ENCODE data around the gene PACSIN3. TPM values are rescaled to one million over a fixed set of nuclear protein-coding genes. Genes with fewer than 3 reads are reported as not detected.
A peak's percentile ranks its signal among the peaks of the same experiment; 100 is the strongest.

The PACSIN3 gene
- total and polyA plus RNA-seq, 2 of the 13 experiments (the other 11 are each of a cell fraction or from before 2014, with no cell fraction given): 47.9 to 93.3 TPM

DNA sequence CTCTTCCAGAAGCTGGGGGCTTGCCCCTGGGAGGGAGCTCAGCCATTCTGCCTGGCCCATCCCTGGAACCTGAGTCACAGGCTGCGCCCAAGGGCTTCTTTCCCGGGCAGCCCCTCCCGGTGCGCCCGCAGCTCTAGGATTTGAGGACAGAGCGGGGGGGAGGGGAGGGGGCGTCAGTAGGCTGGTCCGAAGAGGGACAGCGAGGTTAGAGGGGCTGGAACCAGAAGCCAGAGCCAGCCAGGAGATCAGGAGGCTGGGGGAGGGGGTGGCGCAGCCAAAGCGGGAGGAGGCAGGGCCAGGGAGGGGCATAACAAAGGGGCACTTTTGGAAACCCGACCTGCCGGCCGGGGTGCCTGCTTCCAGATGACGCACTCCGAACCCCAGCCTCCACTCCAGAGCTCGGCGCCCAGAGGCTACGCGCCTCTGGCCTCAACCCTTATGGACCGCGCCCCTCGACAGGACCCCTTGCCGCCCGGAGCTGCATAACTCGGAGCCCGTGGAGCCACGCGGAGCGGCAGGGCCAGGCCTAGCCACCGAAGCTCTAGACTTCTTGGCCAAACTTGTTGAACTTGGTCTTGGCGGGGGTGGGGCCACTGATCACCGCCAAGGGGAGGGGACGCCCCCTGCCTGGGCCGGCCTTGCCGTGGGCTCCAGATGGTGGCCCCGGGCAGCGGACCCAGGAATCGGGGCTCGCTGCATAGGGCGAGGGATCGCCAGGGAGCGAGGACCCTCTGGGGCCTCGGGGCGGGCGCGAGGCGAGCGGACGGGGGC lies 744 bp downstream of the PACSIN3 start (continued):
- TF ChIP-seq, protein P1, sequence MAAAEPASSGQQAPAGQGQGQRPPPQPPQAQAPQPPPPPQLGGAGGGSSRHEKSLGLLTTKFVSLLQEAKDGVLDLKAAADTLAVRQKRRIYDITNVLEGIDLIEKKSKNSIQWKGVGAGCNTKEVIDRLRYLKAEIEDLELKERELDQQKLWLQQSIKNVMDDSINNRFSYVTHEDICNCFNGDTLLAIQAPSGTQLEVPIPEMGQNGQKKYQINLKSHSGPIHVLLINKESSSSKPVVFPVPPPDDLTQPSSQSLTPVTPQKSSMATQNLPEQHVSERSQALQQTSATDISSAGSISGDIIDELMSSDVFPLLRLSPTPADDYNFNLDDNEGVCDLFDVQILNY (CRISPR knock-in tag; conservative IDR thresholded peaks at IDR 0.05): no peak
- TF ChIP-seq NFATC3 (CRISPR knock-in tag; IDR thresholded peaks at IDR 0.05) (no peak), ZFP82 (CRISPR knock-in tag; IDR thresholded peaks at IDR 0.05; ENCODE audit: borderline replicate concordance) (0 out of 2 replicates have a peak, but pooled peaks have one; percentile 26), NCOR1 (IDR thresholded peaks at IDR 0.05; ENCODE audit: borderline replicate concordance, low read length) (no peak), FOXJ3 (CRISPR knock-in tag; IDR thresholded peaks at IDR 0.05; ENCODE audit: borderline replicate concordance) (no peak), SCMH1 (CRISPR knock-in tag; IDR thresholded peaks at IDR 0.05; ENCODE audit: borderline replicate concordance) (no peak), AHR (CRISPR knock-in tag; IDR thresholded peaks at IDR 0.05) (no peak), PRPF4 (IDR thresholded peaks at IDR 0.05; ENCODE audit: low read depth, low read length, poor library complexity, severe bottlenecking) (peak; percentile 78), HCFC1 (IDR thresholded peaks at IDR 0.05; ENCODE audit: low read depth, low read length) (no peak), ZNF230 (CRISPR knock-in tag; IDR thresholded peaks at IDR 0.05) (0 out of 2 replicates have a peak, but pooled peaks have one; percentile 46), AKAP8 (CRISPR knock-in tag; IDR thresholded peaks at IDR 0.05) (no peak)
- TF ChIP-seq, protein P2, sequence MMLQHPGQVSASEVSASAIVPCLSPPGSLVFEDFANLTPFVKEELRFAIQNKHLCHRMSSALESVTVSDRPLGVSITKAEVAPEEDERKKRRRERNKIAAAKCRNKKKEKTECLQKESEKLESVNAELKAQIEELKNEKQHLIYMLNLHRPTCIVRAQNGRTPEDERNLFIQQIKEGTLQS (CRISPR knock-in tag; IDR thresholded peaks at IDR 0.05): no peak; the same call in 1 of the 2 replicates
- TF ChIP-seq, protein P3, sequence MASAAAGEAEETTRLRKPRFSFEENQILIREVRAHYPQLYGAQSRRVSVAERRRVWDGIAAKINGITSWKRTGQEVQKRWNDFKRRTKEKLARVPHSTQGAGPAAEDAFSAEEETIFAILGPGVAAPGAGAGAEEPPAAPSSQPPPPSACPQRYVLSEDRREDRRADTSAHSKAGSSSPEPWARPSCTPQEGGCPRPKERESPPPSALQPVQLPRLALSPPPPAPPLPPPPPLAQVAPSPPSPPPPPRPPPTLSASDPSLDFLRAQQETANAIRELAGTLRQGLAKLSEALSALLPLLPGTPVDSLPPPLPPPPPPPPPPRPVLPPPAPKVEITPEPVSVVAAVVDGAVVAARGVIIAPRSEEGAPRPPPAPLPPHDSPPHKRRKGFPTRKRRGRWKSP (CRISPR knock-in tag; IDR thresholded peaks at IDR 0.05): peak; percentile 85; the same call in 1 of the 2 replicates
- TF ChIP-seq, protein P4, sequence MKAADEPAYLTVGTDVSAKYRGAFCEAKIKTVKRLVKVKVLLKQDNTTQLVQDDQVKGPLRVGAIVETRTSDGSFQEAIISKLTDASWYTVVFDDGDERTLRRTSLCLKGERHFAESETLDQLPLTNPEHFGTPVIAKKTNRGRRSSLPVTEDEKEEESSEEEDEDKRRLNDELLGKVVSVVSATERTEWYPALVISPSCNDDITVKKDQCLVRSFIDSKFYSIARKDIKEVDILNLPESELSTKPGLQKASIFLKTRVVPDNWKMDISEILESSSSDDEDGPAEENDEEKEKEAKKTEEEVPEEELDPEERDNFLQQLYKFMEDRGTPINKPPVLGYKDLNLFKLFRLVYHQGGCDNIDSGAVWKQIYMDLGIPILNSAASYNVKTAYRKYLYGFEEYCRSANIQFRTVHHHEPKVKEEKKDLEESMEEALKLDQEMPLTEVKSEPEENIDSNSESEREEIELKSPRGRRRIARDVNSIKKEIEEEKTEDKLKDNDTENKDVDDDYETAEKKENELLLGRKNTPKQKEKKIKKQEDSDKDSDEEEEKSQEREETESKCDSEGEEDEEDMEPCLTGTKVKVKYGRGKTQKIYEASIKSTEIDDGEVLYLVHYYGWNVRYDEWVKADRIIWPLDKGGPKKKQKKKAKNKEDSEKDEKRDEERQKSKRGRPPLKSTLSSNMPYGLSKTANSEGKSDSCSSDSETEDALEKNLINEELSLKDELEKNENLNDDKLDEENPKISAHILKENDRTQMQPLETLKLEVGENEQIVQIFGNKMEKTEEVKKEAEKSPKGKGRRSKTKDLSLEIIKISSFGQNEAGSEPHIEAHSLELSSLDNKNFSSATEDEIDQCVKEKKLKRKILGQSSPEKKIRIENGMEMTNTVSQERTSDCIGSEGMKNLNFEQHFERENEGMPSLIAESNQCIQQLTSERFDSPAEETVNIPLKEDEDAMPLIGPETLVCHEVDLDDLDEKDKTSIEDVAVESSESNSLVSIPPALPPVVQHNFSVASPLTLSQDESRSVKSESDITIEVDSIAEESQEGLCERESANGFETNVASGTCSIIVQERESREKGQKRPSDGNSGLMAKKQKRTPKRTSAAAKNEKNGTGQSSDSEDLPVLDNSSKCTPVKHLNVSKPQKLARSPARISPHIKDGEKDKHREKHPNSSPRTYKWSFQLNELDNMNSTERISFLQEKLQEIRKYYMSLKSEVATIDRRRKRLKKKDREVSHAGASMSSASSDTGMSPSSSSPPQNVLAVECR (CRISPR knock-in tag; IDR thresholded peaks at IDR 0.05; ENCODE audit: borderline replicate concordance): 0 out of 2 replicates have a peak, but pooled peaks have one; percentile 1
- TF ChIP-seq, protein P5, sequence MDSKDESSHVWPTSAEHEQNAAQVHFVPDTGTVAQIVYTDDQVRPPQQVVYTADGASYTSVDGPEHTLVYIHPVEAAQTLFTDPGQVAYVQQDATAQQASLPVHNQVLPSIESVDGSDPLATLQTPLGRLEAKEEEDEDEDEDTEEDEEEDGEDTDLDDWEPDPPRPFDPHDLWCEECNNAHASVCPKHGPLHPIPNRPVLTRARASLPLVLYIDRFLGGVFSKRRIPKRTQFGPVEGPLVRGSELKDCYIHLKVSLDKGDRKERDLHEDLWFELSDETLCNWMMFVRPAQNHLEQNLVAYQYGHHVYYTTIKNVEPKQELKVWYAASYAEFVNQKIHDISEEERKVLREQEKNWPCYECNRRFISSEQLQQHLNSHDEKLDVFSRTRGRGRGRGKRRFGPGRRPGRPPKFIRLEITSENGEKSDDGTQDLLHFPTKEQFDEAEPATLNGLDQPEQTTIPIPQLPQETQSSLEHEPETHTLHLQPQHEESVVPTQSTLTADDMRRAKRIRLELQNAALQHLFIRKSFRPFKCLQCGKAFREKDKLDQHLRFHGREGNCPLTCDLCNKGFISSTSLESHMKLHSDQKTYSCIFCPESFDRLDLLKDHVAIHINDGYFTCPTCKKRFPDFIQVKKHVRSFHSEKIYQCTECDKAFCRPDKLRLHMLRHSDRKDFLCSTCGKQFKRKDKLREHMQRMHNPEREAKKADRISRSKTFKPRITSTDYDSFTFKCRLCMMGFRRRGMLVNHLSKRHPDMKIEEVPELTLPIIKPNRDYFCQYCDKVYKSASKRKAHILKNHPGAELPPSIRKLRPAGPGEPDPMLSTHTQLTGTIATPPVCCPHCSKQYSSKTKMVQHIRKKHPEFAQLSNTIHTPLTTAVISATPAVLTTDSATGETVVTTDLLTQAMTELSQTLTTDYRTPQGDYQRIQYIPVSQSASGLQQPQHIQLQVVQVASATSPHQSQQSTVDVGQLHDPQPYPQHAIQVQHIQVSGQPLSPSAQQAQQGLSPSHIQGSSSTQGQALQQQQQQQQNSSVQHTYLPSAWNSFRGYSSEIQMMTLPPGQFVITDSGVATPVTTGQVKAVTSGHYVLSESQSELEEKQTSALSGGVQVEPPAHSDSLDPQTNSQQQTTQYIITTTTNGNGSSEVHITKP (CRISPR knock-in tag; IDR thresholded peaks at IDR 0.05; ENCODE audit: low read depth): 0 out of 2 replicates have a peak, but pooled peaks have one; percentile 27
- TF ChIP-seq, protein P6, sequence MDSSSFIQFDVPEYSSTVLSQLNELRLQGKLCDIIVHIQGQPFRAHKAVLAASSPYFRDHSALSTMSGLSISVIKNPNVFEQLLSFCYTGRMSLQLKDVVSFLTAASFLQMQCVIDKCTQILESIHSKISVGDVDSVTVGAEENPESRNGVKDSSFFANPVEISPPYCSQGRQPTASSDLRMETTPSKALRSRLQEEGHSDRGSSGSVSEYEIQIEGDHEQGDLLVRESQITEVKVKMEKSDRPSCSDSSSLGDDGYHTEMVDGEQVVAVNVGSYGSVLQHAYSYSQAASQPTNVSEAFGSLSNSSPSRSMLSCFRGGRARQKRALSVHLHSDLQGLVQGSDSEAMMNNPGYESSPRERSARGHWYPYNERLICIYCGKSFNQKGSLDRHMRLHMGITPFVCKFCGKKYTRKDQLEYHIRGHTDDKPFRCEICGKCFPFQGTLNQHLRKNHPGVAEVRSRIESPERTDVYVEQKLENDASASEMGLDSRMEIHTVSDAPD (CRISPR knock-in tag; IDR thresholded peaks at IDR 0.05): 0 out of 2 replicates have a peak, but pooled peaks have one; percentile 9
